H9 (cell line): ENCODE results near the gene ADAM11. TPM values are rescaled to one million over a fixed set of nuclear protein-coding genes. Genes with fewer than 3 reads are reported as not detected.

Source experiments
- DNase-seq: peaks from one replicate; pipeline ENCODE4 v3.0.0-alpha.2; 2017
- H2AFZ ChIP-seq: one replicate; pipeline ENCODE4 v1.6.1; 2013; ENCODE audit warnings: mild to moderate bottlenecking, low read length, control low read depth, moderate library complexity
- H2AK5ac ChIP-seq: 2 replicates; pipeline ENCODE4 v1.6.1; 2013; ENCODE audit warnings: low read length, control low read depth, mixed read lengths; ENCODE audit not compliant: insufficient read length
- H2BK120ac ChIP-seq: one replicate; pipeline ENCODE4 v1.6.1; 2013; ENCODE audit warnings: low read depth, mild to moderate bottlenecking, low read length, control low read depth, inconsistent platforms; ENCODE audit not compliant: poor library complexity, severe bottlenecking
- H2BK12ac ChIP-seq: 2 replicates; pipeline ENCODE4 v1.6.1; 2013; ENCODE audit warnings: low read length, control low read depth, mixed read lengths, low read depth; ENCODE audit not compliant: insufficient read length
- H2BK15ac ChIP-seq: 2 replicates; pipeline ENCODE4 v1.6.1; 2013; ENCODE audit warnings: low read depth, low read length, control low read depth
- H2BK20ac ChIP-seq: one replicate; pipeline ENCODE4 v1.6.1; 2013; ENCODE audit warnings: low read depth, mild to moderate bottlenecking, low read length, control low read depth, inconsistent platforms; ENCODE audit not compliant: poor library complexity, severe bottlenecking
- H2BK5ac ChIP-seq: 2 replicates; pipeline ENCODE4 v1.6.1; 2013; ENCODE audit warnings: low read length, control low read depth, mixed read lengths; ENCODE audit not compliant: insufficient read length
- H3K14ac ChIP-seq: 2 replicates; pipeline ENCODE4 v1.6.1; 2013; ENCODE audit warnings: low read length, control low read depth; ENCODE audit not compliant: insufficient read depth
- H3K18ac ChIP-seq: 2 replicates; pipeline ENCODE4 v1.6.1; 2013; ENCODE audit warnings: low read depth, mild to moderate bottlenecking, mixed read lengths, low read length, control low read depth; ENCODE audit not compliant: insufficient read length
- H3K23ac ChIP-seq: 2 replicates; pipeline ENCODE4 v1.6.1; 2013; ENCODE audit warnings: low read length, control low read depth, mixed read lengths, low read depth; ENCODE audit not compliant: insufficient read length
- H3K23me2 ChIP-seq: 2 replicates; pipeline ENCODE4 v1.6.1; 2013; ENCODE audit warnings: low read depth, mild to moderate bottlenecking, mixed read lengths, low read length, control low read depth; ENCODE audit not compliant: insufficient read length, poor library complexity, severe bottlenecking
- H3K27ac ChIP-seq: 2 replicates; pipeline ENCODE4 v1.5.1; 2013; ENCODE audit warnings: low read length, control low read depth, mixed read lengths, low read depth; ENCODE audit not compliant: insufficient read length
- H3K27me3 ChIP-seq: 2 replicates; pipeline ENCODE4 v1.6.1; 2013; ENCODE audit warnings: low read length, control low read depth, inconsistent platforms; ENCODE audit not compliant: insufficient read depth
- H3K4ac ChIP-seq: 2 replicates; pipeline ENCODE4 v1.6.1; 2013; ENCODE audit warnings: low read depth, mild to moderate bottlenecking, control low read depth, inconsistent platforms, low read length, moderate library complexity
- H3K4me1 ChIP-seq: 2 replicates; pipeline ENCODE4 v1.6.1; 2013; ENCODE audit warnings: low read length, control low read depth, inconsistent platforms; ENCODE audit not compliant: insufficient read depth
- H3K4me2 ChIP-seq: 2 replicates; pipeline ENCODE4 v1.6.1; 2013; ENCODE audit warnings: low read length, control low read depth, mixed read lengths; ENCODE audit not compliant: insufficient read length, insufficient read depth
- H3K56ac ChIP-seq: 2 replicates; pipeline ENCODE4 v1.6.1; 2013; ENCODE audit warnings: low read depth, mild to moderate bottlenecking, mixed read lengths, low read length, control low read depth; ENCODE audit not compliant: insufficient read length
- H3K79me1 ChIP-seq: 2 replicates; pipeline ENCODE4 v1.6.1; 2013; ENCODE audit warnings: low read depth, mild to moderate bottlenecking, moderate library complexity, low read length, control low read depth, inconsistent platforms; ENCODE audit not compliant: insufficient read depth, poor library complexity, severe bottlenecking
- H3K79me2 ChIP-seq: 2 replicates; pipeline ENCODE4 v1.6.1; 2013; ENCODE audit warnings: low read length, control low read depth, inconsistent platforms; ENCODE audit not compliant: insufficient read depth
- H3K9ac ChIP-seq: 2 replicates; pipeline ENCODE4 v1.6.1; 2013; ENCODE audit warnings: low read length, control low read depth, mixed read lengths; ENCODE audit not compliant: insufficient read length; ENCODE audit errors: extremely low read depth
- H3K9me3 ChIP-seq: one replicate; pipeline ENCODE4 v1.6.1; 2013; ENCODE audit warnings: low read depth, low read length, inconsistent platforms; ENCODE audit not compliant: control insufficient read depth
- H3T11ph ChIP-seq: one replicate; pipeline ENCODE4 v1.6.1; 2013; ENCODE audit warnings: mild to moderate bottlenecking, low read length, control low read depth, inconsistent platforms
- H4K20me1 ChIP-seq: one replicate; pipeline ENCODE4 v1.6.1; 2013; ENCODE audit not compliant: control insufficient read depth, insufficient read length, insufficient read depth
- H4K5ac ChIP-seq: 2 replicates; pipeline ENCODE4 v1.6.1; 2013; ENCODE audit warnings: low read depth, mild to moderate bottlenecking, mixed read lengths, low read length, control low read depth; ENCODE audit not compliant: insufficient read length
- H4K8ac ChIP-seq: replicated peaks from 2 replicates; pipeline ENCODE4 v1.6.1; 2013; ENCODE audit warnings: low read length, control low read depth, mixed read lengths, low read depth; ENCODE audit not compliant: insufficient read length
- H4K91ac ChIP-seq: 2 replicates; pipeline ENCODE4 v1.6.1; 2013; ENCODE audit warnings: low read depth, mild to moderate bottlenecking, moderate library complexity, mixed read lengths, low read length, control low read depth; ENCODE audit not compliant: insufficient read length
- H3K27ac Mint-ChIP-seq, 3 experiments: 2 replicates in 2 of 3; 3 replicates in 1 of 3; pipeline ENCODE4 v1.8.0; 2020 to 2021; ENCODE audit warnings: mixed read lengths in 3 of 3, mild to moderate bottlenecking in 1 of 3, moderate library complexity in 1 of 3
- H3K27me3 Mint-ChIP-seq: 2 replicates; pipeline ENCODE4 v1.8.0; 2021; ENCODE audit warnings: low read depth, mild to moderate bottlenecking, moderate library complexity, mixed read lengths
- H3K36me3 Mint-ChIP-seq, 3 experiments: 2 replicates in 2 of 3; 3 replicates in 1 of 3; pipeline ENCODE4 v1.8.0; 2020 to 2021; ENCODE audit warnings: low read depth in 3 of 3, mixed read lengths in 3 of 3; ENCODE audit not compliant: insufficient read depth in 1 of 3
- H3K4me1 Mint-ChIP-seq, 2 experiments: 2 replicates each; pipeline ENCODE4 v1.8.0; 2020; ENCODE audit warnings: mixed read lengths in 2 of 2
- H3K4me3 Mint-ChIP-seq, 2 experiments: 2 replicates in 1 of 2; 3 replicates in 1 of 2; pipeline ENCODE4 v1.8.0; 2020 to 2021; ENCODE audit warnings: mild to moderate bottlenecking in 2 of 2, mixed read lengths in 2 of 2, moderate library complexity in 1 of 2
- H3K9me3 Mint-ChIP-seq, 2 experiments: 2 replicates in 1 of 2; 3 replicates in 1 of 2; pipeline ENCODE4 v1.8.0; 2020; ENCODE audit warnings: mild to moderate bottlenecking in 2 of 2, mixed read lengths in 2 of 2, moderate library complexity in 1 of 2
- CTCF ChIP-seq: fragments of 200-600 bp; sonication (generic); conservative IDR thresholded peaks from 3 replicates; pipeline ENCODE4 v1.8.0; 2021; ENCODE audit warnings: antibody characterized with exemption, mild to moderate bottlenecking
- WGBS: extraction: QIAGEN DNeasy Blood & Tissue Kit; methylation state at CpG from one replicate; pipeline ENCODE4 v1.1.7; 2013; ENCODE audit warnings: missing lambda C conversion rate, low lambda C conversion rate, mixed read lengths; ENCODE audit not compliant: insufficient read length; ENCODE audit errors: extremely low coverage; 5-methylcytosine and 5-hydroxymethylcytosine counted together
- total RNA-seq: library from RNA; stranded (reverse); gene quantifications from 2 replicates; pipeline ENCODE4 v1.2.1, GENCODE V29; 2021

ADAM11 gene
- total RNA-seq, 1 experiment from 2014 or later, result 4.6 TPM

- H3K9me3 ChIP-seq, result no peaks in the 10 kb centered on the region
- H3K14ac ChIP-seq, result no peak overlapping the region
- no peak overlapping the region for H4K5ac ChIP-seq
- Mint-ChIP-seq H3K27me3 (peaks cover 2% of the 10 kb centered on the region), H3K36me3 (peaks cover 0 to 10% (median 3%) of the 10 kb centered on the region in 3 experiments; a peak in 2 of 7 replicates), H3K27ac (peak overlapping the region in 1 of 3 experiments; percentile 79; a peak in 2 of 7 replicates), H3K9me3 (peaks cover 0 to 7% of the 10 kb centered on the region in 2 experiments; a peak in 3 of 5 replicates), H3K4me1 (peaks cover 24 to 44% of the 10 kb centered on the region in 2 experiments), H3K4me3 (peak overlapping the region; percentile 83 to 97)
- H2BK12ac ChIP-seq, result no peak overlapping the region
- H3K9ac ChIP-seq, result no peak overlapping the region
- no peaks in the 10 kb centered on the region for H3K27me3 ChIP-seq
- peaks cover 9% of the 10 kb centered on the region for H3K79me1 ChIP-seq
- H2BK15ac ChIP-seq, result no peak overlapping the region
- H3T11ph ChIP-seq, result no peak overlapping the region
- peak overlapping the region; percentile 81 for H3K4me2 ChIP-seq
- no peaks in the 10 kb centered on the region; the same call in 1 of the 2 replicates for H3K4me1 ChIP-seq
- H3K18ac ChIP-seq, result no peak overlapping the region
- H4K8ac ChIP-seq, result no peak overlapping the region
- no peak overlapping the region for H2AFZ ChIP-seq
- no peak overlapping the region for H2BK120ac ChIP-seq
- H2BK20ac ChIP-seq, result no peak overlapping the region
- no peak overlapping the region for H2AK5ac ChIP-seq
- no peak overlapping the region for H3K4ac ChIP-seq
- H4K91ac ChIP-seq, result no peak overlapping the region
- H2BK5ac ChIP-seq, result no peak overlapping the region
- no peak overlapping the region for H3K23ac ChIP-seq
- H4K20me1 ChIP-seq, result no peaks in the 10 kb centered on the region
- no peak overlapping the region for H3K56ac ChIP-seq
- H3K23me2 ChIP-seq, result peaks cover 8% of the 10 kb centered on the region
- no peak for TF ChIP-seq CTCF
- WGBS, result no CpG with 5 or more reads among the region's 1 CpG
- peaks cover 49% of the 10 kb centered on the region; the same call in 1 of the 2 replicates for H3K79me2 ChIP-seq
- no peak overlapping the region for H3K27ac ChIP-seq
- DNase-seq, result no peak
These were observed 69.1 kb downstream of the ADAM11 start for GRCh38 chr17:44827863-44828262.
